Gastrocnemius medialis (tissue), 4 donors: ENCODE data around the gene SHANK2. TPM values are rescaled to one million over a fixed set of nuclear protein-coding genes. Genes with fewer than 3 reads are reported as not detected.

Experiments used
- ATAC-seq, 2 donors: fragments of 150-250 bp; one replicate each; pipeline ENCODE4 v1.9.1; 2016
- DNase-seq, 2 donors: peaks; one replicate each; pipeline ENCODE4 v3.0.0-alpha.2; 2019
- H3K27ac ChIP-seq, 4 donors: fragments of 200-600 bp; sonication (generic); 1 replicate in 1 of 4; 2 replicates in 3 of 4; pipeline ENCODE4 v1.5.1; 2016 to 2018; ENCODE audit warnings: mild to moderate bottlenecking in 2 of 4, moderate library complexity in 1 of 4
- H3K27me3 ChIP-seq, 3 donors: fragments of 200-600 bp; sonication (generic) in 2 of 3; 1 replicate in 1 of 3; 2 replicates in 2 of 3; pipeline versions ENCODE4 v1.5.1 to v1.6.0; 2016 to 2019; ENCODE audit warnings: mild to moderate bottlenecking in 1 of 3, moderate library complexity in 1 of 3
- H3K36me3 ChIP-seq, 2 donors: fragments of 200-600 bp; sonication (generic) in 1 of 2; one replicate each; pipeline ENCODE4 v1.5.1; 2017 to 2018
- H3K4me1 ChIP-seq, 2 donors: fragments of 200-600 bp; sonication (generic) in 1 of 2; one replicate each; pipeline ENCODE4 v1.5.1; 2016 to 2017; ENCODE audit warnings: mild to moderate bottlenecking in 2 of 2
- H3K4me3 ChIP-seq, 4 donors: fragments of 200-600 bp; sonication (generic) in 3 of 4; 1 replicate in 1 of 4; 2 replicates in 3 of 4; pipeline ENCODE4 v1.5.1; 2016 to 2019; ENCODE audit warnings: mild to moderate bottlenecking in 2 of 4
- H3K9me3 ChIP-seq, 3 donors: fragments of 200-600 bp; sonication (generic) in 2 of 3; 1 replicate in 1 of 3; 2 replicates in 2 of 3; pipeline ENCODE4 v1.5.1; 2016 to 2019
- POLR2A ChIP-seq, 2 donors: fragments of 450-650 bp; IDR thresholded peaks; one replicate each; pipeline ENCODE4 v1.6.1; 2017; ENCODE audit warnings: antibody characterized with exemption in 2 of 2, mild to moderate bottlenecking in 2 of 2, moderate library complexity in 2 of 2
- in situ Hi-C, 4 donors: fragments of 200-750 bp; cut with MboI; loops; one replicate each; pipeline versions ENCODE4 v1.15.0 to v1.8.0; 2017; ENCODE audit warnings: low sequenced_read_pairs in 4 of 4
- intact Hi-C: fragments of 100-400 bp; cut with DNase I; formaldehyde crosslinking; loops from one replicate; pipeline ENCODE4 v1.15.1; 2023; ENCODE audit warnings: low total_unique reads
- total RNA-seq, 4 donors: library from RNA; depleted of rRNA; stranded (reverse); fragments of >200 nt; gene quantifications; one replicate each; pipeline versions ENCODE4 v1.1.0 to v1.2.3, GENCODE V29; 2016
- TF ChIP-seq, protein P1 (sequence below), 5 experiments: fragments of 450-650 bp in 3 of 5; fragments of 200-600 bp in 2 of 5; sonication (generic) in 2 of 5; IDR thresholded peaks in 4 of 5; conservative IDR thresholded peaks in 1 of 5; 1 replicate in 4 of 5; 2 replicates in 1 of 5; pipeline ENCODE4 v1.5.1; 2016 to 2019; ENCODE audit warnings: antibody characterized with exemption in 5 of 5, mild to moderate bottlenecking in 3 of 5, moderate library complexity in 3 of 5

SHANK2 gene
- total RNA-seq, 4 donors from 2014 or later, result 0.40 TPM; not detected in 3

DNA sequence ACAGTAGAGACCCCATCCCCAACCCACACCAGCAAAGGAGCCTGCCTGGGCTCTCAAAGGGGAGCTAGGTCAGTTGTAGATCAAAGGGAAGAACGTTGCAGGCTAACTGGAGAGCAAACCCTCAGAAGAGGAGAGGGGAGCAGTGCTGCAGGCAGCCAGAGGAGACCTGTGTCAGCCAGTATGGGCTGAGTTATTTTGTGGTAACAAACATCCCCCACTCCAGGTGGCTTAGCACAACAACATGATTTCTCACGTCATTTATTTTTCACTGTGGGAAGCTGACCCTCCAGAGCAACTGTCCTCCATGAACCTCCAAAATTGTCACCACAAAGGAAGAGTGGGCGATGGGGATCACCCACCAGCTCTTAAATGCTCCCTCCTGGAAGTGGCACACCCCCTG lies 19.8 kb upstream of the SHANK2 start:
- Histone ChIP-seq H3K27ac (no peak overlapping the region), H3K36me3 (no peaks in the 10 kb centered on the region), H3K9me3 (peaks cover 0 to 5% (median 2%) of the 10 kb centered on the region in 3 donors), H3K27me3 (peaks cover 2 to 7% (median 5%) of the 10 kb centered on the region in 3 donors), H3K4me1 (no peaks in the 10 kb centered on the region), H3K4me3 (no peak overlapping the region)
- TF ChIP-seq, protein P1, sequence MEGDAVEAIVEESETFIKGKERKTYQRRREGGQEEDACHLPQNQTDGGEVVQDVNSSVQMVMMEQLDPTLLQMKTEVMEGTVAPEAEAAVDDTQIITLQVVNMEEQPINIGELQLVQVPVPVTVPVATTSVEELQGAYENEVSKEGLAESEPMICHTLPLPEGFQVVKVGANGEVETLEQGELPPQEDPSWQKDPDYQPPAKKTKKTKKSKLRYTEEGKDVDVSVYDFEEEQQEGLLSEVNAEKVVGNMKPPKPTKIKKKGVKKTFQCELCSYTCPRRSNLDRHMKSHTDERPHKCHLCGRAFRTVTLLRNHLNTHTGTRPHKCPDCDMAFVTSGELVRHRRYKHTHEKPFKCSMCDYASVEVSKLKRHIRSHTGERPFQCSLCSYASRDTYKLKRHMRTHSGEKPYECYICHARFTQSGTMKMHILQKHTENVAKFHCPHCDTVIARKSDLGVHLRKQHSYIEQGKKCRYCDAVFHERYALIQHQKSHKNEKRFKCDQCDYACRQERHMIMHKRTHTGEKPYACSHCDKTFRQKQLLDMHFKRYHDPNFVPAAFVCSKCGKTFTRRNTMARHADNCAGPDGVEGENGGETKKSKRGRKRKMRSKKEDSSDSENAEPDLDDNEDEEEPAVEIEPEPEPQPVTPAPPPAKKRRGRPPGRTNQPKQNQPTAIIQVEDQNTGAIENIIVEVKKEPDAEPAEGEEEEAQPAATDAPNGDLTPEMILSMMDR (IDR thresholded peaks at IDR 0.05 in 4 of 5, conservative IDR thresholded peaks at IDR 0.05 in 1 of 5), result no peak
- no peak for TF ChIP-seq POLR2A (IDR thresholded peaks at IDR 0.05)
- ATAC-seq (no peak), DNase-seq (no peak)
- intact Hi-C loops (no loop called here), in situ Hi-C loops (loop anchor here in 1 of 4 donors (10.0 kb wide), 1 partner anchor 63 kb away; no protein-coding TSS in a partner anchor)

DNA sequence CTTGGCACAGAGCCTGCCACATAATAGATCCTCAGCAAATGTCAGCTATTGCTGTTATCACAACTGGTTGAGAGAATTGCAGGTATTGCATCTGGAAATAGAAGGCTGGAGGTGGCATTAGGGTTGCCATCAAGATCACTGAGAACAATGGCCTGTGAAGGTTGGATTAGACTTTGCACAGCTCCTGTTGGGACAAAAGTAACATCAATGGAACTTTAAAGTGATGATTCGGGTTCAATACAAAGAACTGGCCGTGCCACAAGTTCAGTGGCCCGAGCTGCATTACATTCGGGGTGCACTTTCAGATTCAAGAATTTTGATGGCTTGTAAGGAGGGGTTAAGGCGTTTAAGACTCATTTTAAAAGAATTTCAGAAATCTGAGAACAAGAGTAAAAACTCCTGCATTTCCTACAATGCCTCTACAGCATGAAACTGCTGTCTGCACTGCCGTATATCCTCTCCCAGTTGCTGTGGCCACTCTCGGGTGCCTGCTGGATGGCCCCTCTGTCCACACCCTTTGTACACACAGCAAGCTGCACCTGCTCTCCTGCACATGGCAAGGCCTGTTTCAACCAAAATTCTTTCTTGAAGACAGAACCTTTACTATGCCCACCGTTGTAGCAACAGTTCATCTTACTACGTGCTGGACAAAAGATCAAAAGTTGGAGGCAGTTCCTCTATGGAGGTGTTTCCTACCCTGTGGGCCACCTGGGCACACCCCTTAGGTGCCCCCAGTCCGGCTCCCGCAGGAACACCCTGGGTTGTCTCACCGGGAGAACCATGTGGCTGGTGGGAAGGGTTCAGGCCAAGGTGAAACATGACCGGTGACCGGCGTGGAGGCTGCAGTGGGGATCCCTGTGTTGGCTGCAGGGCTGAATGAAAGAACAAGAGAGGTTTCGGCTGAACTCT lies 17.5 kb upstream of the SHANK2 start:
- DNase-seq (no peak), ATAC-seq (no peak)
- Histone ChIP-seq H3K36me3 (no peaks in the 10 kb centered on the region), H3K27ac (no peak overlapping the region), H3K4me1 (no peaks in the 10 kb centered on the region), H3K9me3 (peaks cover 0 to 5% (median 2%) of the 10 kb centered on the region in 3 donors), H3K27me3 (peaks cover 2 to 7% (median 5%) of the 10 kb centered on the region in 3 donors), H3K4me3 (no peak overlapping the region)
- intact Hi-C loops (no loop called here), in situ Hi-C loops (loop anchor here in 1 of 4 donors (10.0 kb wide), 1 partner anchor 65 kb away; no protein-coding TSS in a partner anchor)
- TF ChIP-seq, protein P1 (IDR thresholded peaks at IDR 0.05 in 4 of 5, conservative IDR thresholded peaks at IDR 0.05 in 1 of 5), result no peak
- no peak for TF ChIP-seq POLR2A (IDR thresholded peaks at IDR 0.05)

DNA sequence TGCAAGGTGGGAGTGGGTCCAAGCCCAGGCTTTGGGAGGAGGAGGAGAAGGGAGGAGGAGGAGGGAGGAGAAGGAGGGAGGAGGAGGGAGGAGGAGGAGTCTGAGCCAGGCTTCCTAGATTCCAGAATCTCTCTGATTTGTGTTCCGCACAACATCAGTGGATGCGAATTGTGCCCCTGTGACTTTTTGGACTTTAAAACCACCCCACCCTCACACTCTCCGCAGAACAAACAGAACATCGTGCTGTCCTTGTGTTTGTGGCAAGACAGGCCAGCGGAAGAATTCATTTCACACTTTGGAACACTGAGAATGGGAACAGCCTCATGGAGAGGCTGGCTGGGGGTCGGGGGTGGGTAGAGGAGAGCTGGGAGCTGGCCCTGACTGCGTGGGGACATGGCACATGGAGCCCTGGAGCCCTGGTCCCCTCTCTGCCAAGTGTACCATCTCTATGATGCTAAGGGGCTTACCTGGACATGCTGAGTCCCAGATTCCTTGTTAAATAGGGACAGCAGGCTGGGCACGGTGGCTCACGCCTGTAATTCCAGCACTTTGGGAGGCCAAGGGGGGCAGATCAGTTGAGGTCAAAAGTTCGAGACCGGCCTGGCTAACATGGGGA lies 16.4 kb upstream of the SHANK2 start:
- Histone ChIP-seq H3K36me3 (no peaks in the 10 kb centered on the region), H3K27me3 (peaks cover 2 to 7% (median 5%) of the 10 kb centered on the region in 3 donors), H3K4me3 (no peak overlapping the region), H3K27ac (no peak overlapping the region), H3K9me3 (peaks cover 0 to 4% (median 0%) of the 10 kb centered on the region in 3 donors), H3K4me1 (no peaks in the 10 kb centered on the region)
- TF ChIP-seq, protein P1 (IDR thresholded peaks at IDR 0.05 in 4 of 5, conservative IDR thresholded peaks at IDR 0.05 in 1 of 5), result no peak
- intact Hi-C loops (no loop called here), in situ Hi-C loops (no loop called here)
- no peak for ATAC-seq
- DNase-seq, result no peak

DNA sequence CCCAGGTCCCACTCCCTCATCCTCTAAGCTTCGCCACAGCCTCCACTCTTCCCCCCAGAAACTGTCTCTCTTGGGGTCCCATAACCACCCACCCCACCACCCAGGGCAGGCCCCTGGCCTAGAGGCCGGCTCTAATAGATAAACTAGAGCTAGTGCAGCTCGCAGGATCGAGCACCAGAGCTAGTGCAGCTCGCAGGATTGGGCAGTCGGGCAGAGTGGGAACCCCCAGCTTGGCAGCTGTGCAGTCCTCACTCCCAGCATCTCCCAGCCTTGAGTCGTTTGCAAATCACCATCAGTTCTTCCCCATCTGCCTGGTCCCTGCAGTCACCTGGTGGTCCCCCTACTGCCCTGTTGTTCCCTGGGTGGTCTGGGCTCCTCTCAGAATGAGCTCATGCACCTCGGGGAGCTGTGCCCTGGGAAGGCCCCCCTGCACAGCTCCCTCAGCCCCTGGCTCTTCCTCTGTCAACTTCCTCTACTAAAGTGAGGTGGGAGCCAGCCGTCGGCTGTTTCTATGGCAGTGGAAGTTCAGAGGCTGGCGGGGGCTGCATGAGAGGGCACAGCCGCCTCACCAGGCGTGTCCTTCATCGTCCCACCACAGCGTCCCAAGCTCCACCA lies 15.5 kb upstream of the SHANK2 start:
- in situ Hi-C loops, result no loop called here
- Histone ChIP-seq H3K27me3 (peaks cover 0 to 7% (median 5%) of the 10 kb centered on the region in 3 donors), H3K36me3 (no peaks in the 10 kb centered on the region), H3K4me3 (no peak overlapping the region), H3K4me1 (no peaks in the 10 kb centered on the region), H3K9me3 (no peaks in the 10 kb centered on the region), H3K27ac (no peak overlapping the region)
- TF ChIP-seq, protein P1 (IDR thresholded peaks at IDR 0.05 in 4 of 5, conservative IDR thresholded peaks at IDR 0.05 in 1 of 5), result no peak
- TF ChIP-seq POLR2A (IDR thresholded peaks at IDR 0.05), result no peak
- intact Hi-C loops, result no loop called here
- no peak for ATAC-seq
- no peak for DNase-seq
